Activated T-cell treated with anti-CD3 and anti-CD28 coated beads, Interleukin-2, amount 50 U/mL, for 1 hour (primary cell): ENCODE results near the gene PWWP2B.
A peak's percentile ranks its signal among the peaks of the same experiment; 100 is the strongest.

Experiments used
- DNase-seq: peaks from one replicate; pipeline ENCODE4 v3.0.0-alpha.2; 2020

Gene PWWP2B

DNA sequence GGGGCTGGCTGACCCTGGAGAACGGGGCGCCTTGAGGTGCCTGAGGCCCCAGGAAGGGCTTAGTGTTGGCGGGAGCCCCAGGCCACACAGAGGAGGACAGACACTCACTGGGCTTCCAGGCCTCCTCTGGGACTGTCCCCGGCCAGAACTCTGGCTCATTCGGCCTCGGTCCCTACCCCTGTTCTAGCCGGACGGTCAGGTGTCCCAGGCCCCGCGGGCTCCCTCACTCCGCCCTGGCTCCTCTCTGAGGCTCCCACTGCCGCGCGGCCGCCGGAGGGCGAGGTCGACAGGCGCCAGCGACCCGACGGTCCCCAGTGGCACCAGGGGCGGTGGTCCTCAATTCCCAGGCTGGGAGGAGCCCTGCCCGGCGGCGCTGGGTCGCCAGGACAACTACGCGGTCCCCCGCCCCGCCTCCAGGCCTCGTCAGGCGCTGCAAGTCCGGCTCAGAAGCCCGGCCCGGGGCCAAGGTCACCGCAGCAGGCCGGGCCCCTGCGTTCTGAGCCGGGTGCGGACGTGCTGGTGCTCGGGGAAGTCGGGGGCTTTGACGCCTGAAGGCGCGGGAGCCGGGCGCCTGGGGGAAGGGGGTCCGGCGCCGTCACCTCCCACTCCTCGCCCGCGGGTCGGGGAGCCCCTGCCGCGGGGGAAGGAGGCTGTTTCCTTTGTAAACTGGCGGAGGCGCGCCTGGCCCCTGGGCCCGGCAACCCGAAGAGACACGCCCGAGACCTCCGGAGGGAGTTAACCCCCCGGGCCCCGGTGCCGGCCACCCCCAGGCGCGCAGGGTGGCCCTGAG, 1.1 kb upstream of the PWWP2B start:
- no peak for DNase-seq

DNA sequence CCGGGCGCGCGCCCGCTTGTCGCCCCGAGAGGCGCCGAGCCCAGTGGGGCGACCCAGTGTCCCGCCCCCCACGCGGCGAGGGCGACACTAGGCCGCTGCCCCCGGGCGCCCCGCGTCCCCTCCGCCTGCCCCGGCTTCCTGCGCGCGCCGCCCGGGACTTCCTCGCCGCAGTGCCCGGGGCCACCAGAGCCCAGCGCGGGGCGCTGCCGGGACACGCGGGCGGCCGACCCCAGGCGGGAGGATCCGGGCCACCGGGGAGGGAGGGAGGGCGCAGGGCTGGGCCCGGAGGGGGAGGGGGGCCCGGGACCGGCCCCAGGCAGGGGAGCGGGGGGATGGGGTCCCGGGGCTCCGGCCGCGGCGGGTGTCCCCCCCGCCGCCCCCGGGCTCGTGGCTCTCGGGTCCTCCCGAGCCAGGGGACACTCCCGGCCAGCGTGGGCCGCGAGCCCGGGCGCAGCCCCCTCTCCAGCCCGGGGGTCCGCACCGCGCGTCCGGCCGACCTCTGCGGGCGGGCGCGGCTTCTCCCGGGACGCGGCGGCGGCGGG, 435 bp upstream of the PWWP2B start:
- peak; percentile 79 for DNase-seq

GRCh38 chr10:132397671-132398565, 918 bp downstream of the PWWP2B start:
- peak; percentile 56 for DNase-seq

- no peak for DNase-seq
Measured at GRCh38 chr10:132398566-132398991, 1.6 kb downstream of the PWWP2B start.

DNA sequence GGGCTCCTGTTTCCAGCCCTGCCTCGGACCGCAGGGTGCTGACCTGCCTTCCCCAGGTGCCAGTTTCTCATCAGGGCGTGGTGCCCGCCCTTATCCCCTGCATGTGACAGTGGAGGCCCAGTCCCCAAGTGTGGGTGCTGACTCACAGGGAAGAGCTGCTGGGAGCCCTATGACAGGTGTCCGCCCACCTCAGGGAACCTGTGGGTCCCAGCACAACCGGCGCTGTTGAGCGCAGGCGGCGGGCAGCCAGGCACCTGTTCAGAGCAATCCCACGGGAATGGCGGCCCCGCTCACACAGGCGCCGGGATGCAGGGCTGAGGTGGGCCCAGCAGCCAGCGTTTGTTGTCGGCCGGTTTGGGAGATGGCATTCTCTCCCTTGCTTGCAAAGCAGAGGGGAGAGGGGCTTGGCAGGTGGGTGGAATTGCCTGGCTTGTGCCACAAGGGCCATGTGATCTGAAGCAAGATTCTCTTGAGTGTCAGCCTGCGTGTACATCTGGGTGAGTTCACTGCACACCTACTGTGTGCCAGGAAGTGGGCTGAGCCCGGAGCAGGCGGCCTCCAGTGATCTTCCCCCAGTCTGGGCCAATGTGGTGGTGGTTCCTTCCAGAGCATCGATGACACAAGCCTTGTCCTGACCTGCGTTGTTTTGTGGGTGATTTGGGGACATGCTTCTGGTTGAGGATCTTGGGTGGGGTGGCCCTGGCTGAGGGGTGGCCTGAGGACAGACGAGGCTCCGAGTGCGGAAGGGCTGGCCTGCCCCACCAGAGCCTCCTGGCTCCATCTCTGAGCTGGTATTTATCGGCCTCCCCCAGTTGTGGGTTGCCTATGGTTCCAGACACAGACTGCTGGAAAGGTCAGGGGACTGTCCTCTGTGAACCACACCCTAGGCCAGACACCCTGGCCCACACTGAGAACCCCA, 2.4 kb downstream of the PWWP2B start:
- no peak for DNase-seq

- DNase-seq, result no peak
Measured at GRCh38 chr10:132400041-132400546, 3.1 kb downstream of the PWWP2B start.

DNA sequence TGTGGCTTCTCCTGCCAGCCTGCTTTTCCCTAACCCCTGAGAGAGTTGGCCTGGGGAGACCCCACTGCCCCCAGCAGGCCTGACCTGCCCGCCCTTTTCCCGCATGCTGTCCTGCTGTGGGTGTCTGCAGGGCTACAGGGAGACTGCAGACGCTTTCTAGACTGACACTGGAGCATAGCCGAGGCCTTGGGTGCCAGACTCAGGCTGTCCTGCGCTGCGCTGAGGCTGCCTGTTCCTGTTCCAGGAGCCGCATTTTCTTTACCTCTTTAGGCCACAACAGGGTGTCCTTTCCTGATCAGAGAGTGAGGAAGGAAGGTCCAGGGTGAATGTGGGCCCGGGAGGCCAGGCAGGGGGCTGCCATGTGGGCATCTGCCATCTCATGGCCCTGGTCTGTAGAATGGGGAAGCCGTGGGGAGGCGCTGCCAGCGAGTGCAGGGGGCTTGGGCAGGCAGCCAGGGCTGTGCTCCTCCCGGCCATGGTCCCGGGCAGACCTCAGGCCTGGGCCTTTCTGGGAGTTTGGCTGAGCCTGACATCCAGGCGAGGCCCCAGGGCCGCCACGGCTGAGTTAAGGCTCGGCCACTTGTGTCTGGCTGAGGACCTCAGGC, 3.6 kb downstream of the PWWP2B start:
- no peak for DNase-seq

GRCh38 chr10:132401401-132402118, 4.6 kb downstream of the PWWP2B start:
- no peak for DNase-seq

DNA sequence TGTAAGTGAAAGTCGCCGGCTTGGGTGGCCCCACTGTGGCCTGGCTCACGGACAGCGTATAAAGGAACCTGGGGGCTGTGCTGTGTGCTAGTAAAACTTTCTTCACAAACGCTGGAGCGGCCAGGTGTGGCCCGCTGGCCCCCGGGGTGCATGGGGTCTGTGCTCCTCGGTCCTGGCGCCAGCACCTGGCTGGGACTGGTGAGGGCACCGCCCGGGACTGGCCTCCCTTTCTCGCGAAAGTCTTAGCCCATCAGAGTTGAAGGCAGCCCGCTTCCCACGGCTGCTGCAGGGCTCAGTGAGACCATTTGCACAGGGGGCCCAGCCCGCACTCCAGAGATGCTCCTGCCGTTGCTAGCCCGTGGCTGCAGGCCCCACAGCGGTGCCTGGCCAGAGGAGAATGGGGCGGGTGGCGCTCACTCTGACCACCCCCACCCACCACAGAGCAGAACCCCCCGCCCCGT, 5.8 kb downstream of the PWWP2B start:
- DNase-seq, result no peak

DNA sequence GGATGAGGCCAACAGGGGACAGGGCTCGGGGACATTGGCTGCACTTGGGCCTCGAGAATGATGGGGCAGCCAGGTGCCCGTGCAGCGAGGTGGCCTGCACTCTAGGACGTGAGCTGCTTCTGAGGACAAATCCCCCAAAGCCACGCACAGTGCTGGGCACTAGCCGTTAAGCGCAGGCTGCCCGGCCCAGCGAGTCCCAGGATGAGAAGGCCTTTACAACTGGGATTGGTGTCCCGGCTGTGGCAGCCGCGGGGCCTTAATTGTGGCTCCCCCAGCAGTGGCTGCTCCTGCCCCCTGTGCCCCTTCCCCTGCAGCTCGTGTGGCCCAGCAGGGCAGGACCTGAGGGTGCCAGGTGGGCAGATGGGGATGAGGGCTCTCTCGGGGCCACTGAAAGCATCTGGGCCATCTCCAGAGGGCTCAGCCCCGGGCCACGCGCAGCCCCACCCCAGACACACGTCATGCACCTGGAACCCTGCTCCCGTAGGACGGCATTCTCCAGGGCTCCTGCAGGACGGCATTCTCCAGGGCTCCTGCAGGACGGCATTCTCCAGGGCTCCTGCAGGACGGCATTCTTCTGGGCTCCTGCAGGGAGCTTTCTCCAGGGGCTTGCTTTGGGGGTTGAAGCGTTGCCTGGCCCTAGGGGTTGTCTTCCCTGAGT, 6.6 kb downstream of the PWWP2B start:
- no peak for DNase-seq

DNA sequence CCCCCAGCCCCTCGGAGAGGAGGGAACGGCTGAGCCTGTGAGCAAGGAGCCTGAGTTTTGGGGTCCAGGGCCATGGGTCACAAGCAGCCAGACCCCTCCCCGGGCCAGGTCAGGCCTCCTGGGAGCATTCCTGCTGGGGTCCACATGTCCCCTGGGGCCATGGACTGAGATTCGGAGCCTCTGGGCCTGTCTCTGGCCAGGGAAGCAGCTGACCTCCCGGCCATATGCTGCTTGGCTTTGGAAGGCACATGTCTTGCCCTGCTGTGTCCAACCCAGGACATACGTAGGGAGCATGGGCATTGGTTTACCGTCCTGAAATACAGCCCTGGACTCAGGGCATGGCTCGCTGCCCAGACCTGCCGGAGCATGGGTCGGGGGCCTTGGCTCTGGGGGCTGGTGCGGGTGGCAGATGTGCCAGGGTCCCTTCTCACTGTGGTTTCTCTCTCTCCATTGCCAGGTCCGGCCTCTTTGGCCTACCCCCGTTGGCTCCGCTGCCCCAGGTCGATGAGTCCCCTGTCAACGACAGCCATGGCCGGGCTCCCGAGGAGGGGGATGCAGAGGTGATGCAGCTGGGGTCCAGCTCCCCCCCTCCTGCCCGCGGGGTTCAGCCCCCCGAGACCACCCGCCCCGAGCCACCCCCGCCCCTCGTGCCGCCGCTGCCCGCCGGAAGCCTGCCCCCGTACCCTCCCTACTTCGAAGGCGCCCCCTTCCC, 7.3 kb downstream of the PWWP2B start:
- DNase-seq, result no peak

DNA sequence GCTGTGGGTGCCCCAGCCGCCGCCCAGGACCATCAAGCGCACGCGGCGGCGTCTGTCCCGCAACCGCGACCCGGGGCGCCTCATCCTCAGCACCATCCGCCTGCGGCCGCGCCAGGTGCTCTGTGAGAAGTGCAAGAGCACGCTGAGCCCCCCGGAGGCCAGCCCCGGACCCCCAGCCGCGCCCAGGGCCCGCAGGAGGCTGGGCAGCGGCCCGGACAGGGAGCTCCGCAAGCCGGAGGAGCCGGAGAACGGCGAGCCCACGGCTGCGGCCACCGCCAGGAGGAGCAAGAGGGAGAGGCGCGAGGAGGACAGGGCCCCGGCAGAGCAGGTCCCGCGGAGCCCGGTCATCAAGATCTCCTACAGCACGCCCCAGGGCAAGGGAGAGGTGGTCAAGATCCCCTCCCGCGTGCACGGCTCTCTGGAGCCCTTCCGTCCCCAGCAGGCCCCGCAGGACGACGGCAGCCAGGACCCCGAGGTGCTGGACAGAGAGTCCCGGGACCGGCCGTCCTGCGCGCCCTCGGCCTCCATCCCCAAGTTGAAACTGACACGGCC, 8.0 kb downstream of the PWWP2B start:
- no peak for DNase-seq

GRCh38 chr10:132405463-132405991, 8.5 kb downstream of the PWWP2B start:
- DNase-seq, result no peak

DNA sequence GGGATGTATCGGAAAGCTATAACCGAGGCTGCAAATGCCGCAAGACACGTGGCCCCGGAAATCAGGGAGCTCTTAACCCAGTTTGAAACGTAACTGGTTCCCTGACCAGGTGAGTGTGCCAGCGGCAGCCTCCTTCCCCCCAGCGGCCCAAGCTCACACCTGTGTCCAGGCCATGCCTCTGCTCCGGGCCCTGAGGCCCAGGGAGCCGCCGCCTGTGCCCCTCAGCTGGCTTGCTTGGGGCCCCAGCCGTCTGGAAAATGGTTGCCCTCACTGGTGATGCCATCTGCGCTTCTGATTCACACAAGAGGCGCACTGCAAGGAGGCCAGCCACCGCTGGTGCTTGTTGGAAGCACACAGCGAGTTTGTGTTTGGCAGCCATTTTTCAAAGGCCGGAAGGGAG, 9.2 kb downstream of the PWWP2B start:
- no peak for DNase-seq

- DNase-seq, result no peak
Measured at GRCh38 chr10:132406750-132407149, 9.8 kb downstream of the PWWP2B start.

DNA sequence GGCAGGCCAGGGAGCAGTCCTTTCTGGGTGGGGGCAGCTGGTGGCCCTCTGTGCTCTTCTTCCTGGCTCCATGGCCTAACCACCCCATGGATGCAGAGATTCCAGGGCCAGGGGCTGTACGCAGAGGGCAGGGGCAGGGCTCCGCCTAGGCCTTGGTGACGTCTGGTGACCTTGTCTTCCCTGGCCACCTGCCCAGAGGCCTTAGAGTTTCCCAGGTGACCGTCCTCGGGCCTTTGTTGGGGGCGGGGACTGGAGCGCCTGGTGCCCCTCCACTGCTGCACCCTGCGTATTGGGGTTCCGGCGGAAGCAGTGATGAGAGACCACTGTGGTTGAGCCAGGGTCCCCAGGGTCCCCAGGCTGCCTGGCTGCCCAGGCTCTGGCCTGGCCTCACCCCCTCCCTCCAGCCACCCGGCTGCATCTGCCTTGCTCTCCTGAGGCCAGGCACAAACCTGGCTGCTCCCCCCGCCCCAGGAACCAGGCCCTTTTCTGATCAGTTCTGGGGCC, 10.3 kb downstream of the PWWP2B start:
- DNase-seq, result no peak

DNA sequence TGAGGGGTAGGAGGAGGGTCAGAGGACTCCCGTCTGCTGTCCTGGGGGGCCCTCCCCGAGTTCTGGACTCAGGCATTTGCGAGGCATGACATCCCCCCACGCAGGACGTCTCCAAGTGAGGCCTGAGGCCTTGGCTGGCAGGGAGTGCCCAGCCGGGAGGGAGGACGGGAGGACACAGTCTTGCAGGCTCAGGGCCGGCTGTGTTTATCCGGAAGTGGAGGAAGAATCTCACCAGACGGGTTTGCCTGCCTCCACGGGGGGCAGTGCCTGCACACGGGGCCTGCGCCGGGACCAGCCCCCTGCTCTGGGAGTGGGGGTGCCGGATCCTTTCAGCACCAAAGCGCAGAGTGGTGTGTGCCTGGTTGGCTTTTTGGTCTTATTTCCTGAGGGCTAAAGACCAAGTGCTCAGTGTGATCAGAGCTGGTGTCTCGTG, 10.9 kb downstream of the PWWP2B start:
- DNase-seq, result no peak

GRCh38 chr10:132408367-132408781, 11.4 kb downstream of the PWWP2B start:
- no peak for DNase-seq
